DMS79 (cell line): ENCODE data around the gene ACSS1.

ENCODE experiments used
- DNase-seq: peaks from one replicate; lab custom pipeline; 2025; lab: John Stamatoyannopoulos, UW

Gene ACSS1

DNA sequence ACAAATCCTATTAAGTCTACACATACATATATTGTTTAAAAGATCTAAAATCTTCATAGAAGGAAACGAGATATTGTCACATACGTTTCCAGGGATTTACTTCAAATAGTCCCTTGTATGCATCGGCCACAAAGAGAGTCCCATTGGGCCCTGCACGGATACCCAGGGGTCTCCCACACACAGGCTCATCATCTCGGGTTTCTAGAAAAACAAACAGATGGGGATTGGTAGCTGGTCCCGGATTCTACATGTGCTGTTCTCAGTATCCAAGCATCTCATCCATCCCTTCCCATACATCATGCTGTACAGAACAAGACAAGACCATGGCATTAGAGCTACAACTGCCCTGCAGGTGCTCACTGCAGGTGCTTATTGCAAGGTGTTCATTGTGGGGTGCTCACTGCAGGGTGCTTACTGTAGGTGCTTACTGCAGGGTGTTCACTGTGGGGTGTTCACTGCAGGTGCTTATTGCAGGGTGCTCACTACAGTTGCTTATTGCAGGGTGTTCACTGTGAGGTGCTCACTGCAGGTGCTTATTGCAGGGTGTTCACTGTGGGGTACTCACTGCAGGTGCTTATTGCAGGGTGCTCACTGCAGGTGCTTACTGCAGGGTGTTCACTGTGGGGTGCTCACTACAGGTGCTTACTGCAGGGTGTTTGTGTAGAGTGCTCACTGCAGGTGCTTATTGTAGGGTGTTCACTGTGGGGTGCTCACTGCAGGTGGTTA lies 86.4 kb downstream of the ACSS1 start:
- DNase-seq, result no peak

DNA sequence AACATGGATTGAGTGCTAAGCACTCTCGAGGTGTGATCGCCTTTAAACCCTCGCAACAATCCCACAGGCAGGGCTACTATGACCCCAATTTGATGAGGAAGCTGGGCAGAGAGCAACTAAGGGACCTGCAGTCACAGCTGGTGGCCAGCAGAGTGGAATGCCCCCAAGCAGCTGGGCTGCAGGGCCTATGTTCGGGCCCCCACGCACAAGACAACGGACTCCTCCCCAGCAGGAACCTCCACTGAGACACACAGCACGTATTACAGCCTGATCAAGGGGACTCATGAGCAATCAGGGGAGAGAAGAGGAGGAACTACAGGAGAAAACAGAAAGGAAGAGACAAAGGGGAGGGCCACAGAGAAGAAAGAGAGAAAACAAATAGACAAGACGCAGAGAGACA lies 87.2 kb downstream of the ACSS1 start:
- no peak for DNase-seq

DNA sequence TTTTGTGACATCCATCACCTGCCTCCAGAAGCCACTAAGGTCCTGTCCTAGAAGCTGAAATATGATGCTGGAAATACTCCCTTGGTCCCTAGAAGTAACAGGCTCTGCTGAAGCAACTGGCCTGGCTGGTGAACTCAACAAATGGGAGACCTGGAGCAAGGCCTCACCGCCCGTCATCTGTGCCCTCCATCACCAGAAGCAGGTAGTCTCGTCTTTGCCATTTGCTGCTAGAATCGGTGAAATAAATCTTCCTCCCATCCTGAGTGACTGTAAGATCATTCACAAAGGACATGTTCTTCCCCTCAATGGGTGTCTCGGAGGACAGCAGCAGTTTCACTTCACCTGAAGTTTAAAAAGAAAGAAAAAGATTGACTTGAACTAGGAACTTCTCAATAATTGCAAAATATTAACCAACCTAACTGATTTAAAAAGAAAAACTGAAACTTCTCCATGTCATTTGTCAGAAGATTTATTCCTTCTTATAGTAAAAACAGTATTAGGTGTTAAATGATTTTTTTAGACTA lies 87.8 kb downstream of the ACSS1 start:
- no peak for DNase-seq

DNA sequence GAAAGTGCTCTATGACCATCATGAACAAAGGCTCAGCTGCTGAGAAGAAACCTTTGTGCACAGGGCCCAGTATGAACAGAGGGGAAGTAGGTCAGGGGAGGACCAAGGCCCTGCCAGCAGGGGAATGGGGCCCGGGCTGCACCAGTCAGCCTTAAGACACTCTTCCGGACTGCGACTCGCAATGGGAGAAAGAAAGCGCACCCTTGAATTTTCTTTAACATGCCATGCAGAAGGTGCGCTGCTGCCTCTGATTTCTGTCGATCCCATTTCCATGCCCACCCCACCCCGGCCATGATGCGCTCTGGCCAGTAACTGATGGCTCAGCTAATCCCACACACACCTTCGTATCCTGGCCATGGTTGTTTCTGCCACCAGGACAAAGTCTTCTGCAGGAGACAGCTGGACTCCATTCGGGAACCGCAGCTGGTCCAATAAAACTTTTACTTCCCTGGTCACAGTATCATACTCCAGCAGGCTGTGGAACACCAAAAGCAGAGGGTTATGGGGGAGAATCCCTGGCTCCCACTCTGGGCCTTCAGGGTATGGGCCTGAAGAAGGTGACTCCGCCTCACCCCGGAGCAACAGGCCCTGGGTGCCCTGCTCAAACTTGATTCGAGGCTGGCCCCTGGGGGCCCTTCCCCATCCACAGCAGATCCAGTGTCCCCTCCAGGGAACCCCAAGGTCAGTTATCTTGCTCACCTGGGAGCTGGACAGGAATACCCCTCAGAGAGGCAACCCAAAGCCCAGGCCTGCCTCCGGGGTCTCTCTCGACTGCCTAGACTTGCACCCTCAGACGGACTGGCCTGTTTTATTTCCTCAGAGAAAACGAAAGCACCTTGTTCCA lies 88.5 kb downstream of the ACSS1 start:
- no peak for DNase-seq

DNA sequence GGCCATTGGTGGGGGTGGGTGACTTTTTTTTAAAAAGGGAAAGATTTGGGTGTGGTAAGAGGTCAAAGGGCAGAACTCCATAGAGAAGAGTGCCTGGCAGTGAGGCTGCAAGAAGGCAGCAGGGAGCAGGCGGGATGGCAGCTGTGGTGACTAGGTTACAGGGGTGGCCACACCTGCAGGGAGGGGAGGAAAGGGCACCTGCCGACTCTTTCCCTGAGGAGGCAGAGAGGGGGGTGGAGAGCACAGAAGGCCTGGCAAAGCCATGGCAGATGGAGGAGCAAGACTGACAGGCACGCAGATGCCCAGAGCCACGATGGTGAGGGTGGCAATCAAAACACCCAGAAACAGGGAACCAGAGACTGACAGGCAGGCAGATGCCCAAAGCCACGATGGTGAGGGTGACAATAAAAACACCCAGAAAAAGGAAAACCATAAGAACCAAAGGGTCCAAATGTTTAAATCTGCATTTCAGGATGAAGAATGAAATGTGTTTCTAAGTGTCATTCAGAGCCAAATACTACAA lies 89.6 kb downstream of the ACSS1 start:
- DNase-seq, result no peak

DNA sequence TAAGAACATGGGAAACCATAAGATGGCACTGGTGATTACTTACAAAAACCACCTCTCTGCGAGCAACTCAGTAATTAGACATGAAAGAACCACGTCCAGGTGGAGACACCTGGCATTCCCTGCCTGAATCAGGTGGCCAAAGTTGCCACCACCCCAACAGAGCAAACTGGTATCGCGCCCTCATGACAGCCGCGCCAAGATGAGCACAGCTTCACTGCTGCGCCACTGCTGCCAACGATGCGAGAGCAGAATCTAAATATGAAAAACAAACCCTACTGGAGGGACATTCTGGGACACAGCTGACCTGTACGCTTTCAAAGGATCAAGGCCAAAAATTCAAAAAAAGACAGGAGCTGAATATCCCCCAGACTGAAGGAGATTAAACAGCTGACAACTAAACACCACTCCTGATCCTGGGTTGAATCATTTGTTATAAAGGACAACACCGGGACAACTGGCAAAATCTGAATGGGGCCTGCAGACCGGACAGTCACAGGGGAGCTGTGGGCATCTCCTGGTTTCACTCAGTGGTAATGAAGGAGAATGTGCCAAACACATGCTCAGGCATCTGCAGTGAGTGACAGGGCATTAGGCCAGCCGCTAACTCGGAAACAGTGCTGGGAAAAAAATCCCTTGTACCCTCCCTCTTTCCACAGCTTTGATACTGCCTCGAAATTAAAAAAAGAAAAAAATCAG lies 91.5 kb downstream of the ACSS1 start:
- no peak for DNase-seq

DNA sequence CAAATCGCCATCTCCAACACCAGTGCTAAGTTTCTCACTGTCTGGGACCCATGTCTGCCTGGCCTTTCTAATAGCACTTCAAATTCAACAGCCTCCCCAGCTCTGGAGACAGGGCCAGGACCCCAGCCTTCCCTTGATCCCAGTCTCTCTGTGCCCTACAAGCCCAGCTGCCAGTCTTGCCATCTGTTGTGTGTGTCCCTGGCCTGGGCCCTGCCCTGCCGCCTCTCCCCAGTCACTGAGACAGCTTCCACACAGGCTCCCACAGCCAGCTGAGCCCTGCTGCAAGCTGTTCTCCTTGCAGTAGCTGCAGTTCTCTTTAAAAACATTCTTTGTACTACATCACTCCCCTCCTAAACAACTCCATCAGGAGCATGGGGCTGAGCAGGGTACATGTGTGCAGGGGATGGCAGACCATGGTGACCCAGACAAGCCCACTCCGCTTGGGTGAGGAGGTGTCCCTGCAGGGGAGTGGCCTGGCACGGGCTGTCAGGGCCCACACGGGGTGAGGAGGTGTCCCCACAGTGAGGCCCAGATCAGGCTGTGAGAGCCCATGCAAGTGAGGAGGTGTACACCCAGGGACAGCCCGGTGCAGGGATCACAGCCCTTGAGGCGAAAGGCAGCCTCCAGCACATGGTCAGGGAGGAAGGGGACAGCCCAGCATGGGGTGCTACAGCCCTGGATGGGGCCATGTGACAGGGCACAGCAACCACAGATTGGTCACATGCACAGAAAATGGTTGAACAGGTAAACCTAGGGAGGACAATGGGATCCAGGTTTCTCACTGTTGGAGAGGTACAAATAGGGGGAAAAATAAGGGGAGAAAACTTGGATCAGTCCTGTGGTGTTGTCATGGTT lies 92.6 kb downstream of the ACSS1 start:
- no peak for DNase-seq

DNA sequence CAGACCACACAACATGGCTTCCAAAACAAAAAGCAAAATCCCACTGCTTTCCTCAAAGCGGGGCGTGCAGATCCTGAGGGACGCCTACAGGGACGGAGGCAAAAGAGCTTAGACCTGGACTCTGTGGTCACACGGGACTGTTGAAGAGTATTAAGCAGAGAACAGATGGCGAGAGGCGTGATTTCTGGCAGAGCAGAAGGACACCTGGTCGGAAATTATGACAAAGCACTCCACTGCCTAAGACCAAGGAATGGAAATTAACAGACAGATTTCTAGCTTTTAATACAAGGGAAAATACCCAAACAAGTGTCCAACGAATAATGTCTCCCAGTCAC lies 93.5 kb downstream of the ACSS1 start:
- DNase-seq, result no peak

DNA sequence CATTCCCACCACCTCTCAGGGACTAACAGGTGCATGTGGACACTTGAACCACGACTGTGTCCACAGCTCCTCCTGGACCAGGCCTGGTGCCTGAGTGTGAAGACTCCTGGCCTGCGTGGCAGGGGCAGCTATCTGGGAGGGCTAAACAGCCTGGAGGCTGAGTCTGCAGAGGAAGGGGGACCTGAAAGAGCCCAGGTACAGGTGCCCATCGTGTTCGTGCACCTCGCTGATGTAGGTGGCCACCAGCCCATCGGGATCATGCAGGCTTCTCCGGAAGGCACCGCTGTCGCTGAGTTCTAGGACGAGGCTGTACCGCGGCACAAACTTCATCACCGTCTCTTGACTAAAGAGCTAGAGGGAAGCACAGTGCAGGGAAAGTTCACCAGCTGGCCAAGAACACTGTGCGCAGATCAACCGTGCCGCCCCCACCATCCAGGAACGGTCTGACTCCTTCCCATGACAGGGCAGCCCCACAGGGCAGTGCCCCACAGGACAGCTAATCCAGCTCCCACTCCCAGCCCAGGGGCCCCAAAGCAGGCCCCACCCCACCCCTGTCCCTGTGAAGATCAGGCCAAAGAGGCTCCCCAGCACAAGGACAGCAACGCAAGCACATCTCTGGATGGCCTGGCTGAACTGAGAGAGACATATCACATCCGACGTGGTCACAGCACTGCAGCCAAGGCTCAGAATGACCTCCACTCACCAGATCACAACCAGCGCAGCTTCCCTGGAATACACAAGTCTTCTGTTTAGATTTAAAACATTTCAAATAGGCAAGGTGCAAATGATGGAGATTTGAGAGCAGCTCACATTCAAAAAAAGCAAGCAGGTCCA lies 94.0 kb downstream of the ACSS1 start:
- no peak for DNase-seq

DNA sequence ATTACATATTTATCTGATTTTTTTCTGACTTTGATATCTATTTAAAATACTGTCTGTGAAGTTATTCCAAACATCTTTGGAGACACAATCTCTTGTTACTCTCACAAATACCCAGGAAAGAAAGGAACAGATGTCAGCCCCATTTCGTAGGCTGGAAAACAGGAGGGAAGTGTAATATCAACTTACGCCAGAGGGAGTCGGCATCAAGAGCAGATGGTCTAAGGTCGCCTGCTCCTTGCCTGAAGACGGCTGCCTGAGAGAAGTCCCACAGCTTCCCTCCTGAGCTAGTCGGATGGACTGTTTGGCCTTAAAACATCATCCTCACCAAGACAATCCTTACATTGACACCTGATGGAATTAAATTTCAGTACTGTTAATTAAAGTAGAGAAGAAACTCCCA lies 95.4 kb downstream of the ACSS1 start:
- no peak for DNase-seq

DNA sequence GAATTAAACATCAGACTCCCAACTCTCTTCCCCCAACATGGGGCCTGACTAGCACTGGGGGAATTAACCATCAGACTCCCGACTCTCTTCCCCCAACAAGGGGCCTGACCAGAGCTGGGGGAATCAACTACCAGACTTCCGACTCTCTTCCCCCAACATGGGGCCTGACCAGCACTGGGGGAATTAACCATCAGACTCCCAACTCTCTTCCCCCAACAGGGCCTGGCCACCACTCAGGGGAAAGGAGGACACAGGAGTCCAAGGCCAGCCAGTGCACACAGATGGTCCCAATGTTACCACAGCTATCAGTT lies 95.8 kb downstream of the ACSS1 start:
- DNase-seq, result no peak

DNA sequence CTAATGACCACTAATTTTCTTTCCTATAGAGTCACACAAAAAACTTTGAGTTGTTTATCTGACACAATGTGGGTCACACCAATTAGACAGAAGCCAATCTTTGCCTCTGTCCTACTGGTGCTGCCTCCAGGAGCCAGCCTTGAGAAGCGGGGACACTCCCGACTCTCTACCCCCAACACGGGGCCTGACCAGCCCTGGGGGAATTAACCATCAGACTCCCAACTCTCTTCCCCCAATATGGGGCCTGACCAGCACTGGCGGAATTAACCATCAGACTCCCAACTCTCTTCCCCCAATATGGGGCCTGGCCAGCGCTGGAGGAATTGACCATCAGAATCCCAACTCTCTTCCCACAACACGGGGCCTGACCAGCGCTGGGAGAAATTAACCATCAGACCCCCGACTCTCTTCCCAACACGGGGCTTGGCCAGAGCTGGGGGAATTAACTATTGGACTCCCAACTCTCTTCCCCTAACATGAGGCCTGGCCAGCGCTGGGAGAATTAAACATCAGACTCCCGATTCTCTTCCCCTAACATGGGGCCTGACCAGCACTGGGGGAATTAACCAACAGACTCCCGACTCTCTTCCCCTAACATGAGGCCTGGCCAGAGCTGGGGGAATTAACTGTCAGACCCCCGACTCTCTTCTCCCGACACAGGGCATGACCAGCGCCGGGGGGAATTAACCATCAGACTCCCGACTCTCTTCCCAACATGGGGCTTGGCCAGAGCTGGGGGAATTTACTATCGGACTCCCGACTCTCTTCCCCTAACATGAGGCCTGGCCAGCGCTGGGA lies 96.4 kb downstream of the ACSS1 start:
- DNase-seq, result no peak

DNA sequence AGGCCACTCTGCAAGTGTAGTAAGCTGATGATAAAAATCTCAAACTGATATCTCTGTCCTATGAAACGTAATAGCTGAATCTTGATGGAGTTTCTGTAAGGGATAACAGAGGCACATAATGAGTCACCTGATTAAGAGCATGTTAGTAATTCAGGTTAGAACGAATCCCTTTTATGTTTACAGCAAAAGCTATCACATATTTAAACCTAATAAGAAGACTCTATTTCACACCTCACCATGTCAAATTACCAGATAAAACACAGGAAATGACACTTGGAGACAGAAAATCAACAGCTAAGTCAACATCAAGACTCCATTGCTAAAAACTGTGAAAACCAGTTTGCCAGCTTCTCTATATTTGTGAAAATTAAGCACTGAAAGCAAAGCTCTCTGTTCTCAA lies 97.1 kb downstream of the ACSS1 start:
- DNase-seq, result no peak

DNA sequence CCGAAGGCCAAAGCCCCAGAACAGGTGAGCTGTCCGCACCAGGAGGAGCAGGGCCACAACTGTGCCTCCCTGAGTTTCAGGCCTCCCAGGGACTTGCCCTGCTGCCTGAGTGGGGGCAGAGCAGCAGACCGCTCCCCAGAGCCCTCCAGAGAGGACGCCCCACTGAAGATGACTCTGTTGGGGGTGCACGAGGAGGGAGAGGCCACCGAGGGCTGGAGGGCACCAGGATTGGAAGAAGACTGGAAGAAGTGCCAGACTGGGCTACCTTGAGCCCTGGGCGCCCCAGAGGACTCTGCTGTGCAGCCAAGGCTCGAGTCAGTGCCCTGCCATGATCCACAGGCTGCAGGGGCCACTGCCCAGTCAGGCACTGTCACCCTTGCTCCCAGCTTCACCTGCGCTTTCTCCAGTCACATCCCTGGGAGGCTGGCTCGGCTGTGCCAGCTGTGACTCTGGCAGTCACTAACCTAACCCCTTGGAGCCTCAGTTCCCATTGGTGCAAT lies 97.6 kb downstream of the ACSS1 start:
- no peak for DNase-seq

DNA sequence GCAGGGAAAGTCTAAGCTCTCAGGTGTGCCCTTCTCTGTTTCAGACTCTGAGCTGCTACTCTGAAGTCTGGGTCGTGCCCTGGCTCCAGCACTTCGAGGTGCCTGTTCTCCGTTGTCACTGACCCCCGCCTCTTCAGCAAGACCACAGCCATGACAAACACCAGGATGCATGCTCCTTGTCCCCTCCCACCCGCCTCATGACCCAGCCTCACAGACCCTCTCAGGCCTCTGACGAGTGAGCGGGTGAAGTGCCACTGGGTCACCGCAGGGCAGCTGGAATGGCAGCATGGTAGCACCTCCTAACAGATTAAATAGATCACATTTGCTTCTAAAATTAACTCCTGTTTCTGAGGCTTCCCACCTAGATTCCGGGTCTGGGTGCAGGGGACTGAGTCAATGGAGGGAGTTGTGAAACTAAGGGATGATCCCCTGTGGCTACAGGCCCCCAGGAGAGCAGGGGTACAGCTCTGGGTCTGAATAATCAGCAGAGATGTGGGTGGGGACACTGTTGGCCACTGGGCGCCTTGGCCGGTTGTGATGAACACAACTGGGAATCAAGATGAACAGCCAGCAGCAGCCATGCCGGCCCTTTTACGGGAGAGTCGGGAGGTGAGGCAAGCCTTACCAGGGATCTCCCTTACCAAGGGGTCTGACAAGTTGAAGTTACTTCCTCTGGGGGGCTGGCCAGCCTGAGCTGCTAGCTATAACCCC lies 98.2 kb downstream of the ACSS1 start:
- DNase-seq, result no peak

DNA sequence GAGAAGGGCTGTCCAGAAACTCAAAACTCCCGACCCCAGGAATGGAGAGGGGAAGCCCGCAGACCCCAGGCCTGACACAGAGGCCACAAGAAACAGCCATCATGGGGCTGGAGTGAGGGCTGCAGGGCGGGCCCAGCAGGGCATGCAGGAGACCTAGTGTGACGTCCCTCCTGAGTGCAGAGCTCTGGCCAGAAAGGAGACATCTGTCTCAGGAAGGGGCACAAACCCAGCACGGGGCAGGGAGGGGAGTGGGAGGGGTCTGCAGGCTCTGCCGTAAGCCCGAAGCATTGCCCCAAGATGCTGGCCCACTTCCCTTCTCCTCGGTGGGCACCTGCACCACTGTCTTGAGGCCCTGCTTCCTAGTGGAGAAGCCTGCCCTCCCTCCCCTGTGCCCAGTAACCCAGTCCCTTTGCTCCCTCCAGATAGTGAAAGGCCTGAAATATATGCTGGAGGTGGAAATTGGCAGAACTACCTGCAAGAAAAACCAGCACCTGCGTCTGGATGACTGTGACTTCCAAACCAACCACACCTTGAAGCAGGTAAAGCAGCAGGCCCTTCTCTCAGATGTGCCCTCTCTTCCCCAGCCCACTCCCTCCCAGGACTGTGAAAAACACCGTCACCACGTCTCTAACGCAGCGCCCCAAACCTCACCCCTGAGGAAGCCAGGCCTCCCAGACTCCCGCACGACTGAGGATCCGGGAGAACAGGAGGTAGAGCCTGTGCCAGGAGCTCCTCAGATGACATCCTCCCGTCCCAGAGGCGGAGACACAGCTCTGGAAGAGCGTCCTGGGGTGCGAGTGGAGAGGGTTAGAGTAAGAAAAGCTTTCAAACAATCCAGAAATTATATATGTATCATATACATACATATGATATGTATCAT lies 99.2 kb downstream of the ACSS1 start:
- DNase-seq, result no peak

DNA sequence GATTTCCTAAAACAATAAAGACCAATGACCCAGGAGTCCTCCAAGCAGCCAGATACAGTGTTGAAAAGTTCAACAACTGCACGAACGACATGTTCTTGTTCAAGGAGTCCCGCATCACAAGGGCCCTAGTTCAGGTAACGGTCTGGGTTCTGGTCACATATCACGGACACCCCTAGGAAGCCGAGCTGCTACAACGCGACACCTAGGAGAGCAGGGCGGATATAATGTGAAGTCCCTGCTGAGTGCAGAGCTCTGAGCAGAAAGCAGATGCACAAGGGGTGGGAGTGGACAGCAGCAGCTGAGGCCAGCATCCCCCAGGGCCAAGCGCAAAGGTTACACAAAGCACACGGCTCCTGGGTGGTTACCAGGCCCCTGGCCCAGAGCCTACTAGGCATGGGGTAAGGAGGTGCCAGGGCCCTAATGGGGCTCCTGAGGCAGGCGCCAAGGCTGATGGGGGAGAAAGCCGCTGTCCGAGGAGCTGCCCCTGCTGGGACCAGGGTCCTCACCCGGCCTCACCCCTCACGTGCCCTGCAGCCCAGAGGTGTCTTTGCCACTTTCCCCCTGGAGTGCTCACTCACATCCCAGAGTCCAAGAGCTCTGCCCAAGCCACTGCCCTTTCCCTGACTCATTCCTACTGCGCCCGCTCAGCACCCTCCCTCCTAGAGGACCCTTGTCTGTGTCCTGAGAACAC lies 100.5 kb downstream of the ACSS1 start:
- DNase-seq, result no peak
